ENCODE data around the gene SHKBP1.
"Not testable (repeated sequence)": the region's sequence is repeated elsewhere in the genome, so short reads cannot be mapped to it uniquely, and the experiment has no call there.

Gene SHKBP1, protein sequence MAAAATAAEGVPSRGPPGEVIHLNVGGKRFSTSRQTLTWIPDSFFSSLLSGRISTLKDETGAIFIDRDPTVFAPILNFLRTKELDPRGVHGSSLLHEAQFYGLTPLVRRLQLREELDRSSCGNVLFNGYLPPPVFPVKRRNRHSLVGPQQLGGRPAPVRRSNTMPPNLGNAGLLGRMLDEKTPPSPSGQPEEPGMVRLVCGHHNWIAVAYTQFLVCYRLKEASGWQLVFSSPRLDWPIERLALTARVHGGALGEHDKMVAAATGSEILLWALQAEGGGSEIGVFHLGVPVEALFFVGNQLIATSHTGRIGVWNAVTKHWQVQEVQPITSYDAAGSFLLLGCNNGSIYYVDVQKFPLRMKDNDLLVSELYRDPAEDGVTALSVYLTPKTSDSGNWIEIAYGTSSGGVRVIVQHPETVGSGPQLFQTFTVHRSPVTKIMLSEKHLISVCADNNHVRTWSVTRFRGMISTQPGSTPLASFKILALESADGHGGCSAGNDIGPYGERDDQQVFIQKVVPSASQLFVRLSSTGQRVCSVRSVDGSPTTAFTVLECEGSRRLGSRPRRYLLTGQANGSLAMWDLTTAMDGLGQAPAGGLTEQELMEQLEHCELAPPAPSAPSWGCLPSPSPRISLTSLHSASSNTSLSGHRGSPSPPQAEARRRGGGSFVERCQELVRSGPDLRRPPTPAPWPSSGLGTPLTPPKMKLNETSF

DNA sequence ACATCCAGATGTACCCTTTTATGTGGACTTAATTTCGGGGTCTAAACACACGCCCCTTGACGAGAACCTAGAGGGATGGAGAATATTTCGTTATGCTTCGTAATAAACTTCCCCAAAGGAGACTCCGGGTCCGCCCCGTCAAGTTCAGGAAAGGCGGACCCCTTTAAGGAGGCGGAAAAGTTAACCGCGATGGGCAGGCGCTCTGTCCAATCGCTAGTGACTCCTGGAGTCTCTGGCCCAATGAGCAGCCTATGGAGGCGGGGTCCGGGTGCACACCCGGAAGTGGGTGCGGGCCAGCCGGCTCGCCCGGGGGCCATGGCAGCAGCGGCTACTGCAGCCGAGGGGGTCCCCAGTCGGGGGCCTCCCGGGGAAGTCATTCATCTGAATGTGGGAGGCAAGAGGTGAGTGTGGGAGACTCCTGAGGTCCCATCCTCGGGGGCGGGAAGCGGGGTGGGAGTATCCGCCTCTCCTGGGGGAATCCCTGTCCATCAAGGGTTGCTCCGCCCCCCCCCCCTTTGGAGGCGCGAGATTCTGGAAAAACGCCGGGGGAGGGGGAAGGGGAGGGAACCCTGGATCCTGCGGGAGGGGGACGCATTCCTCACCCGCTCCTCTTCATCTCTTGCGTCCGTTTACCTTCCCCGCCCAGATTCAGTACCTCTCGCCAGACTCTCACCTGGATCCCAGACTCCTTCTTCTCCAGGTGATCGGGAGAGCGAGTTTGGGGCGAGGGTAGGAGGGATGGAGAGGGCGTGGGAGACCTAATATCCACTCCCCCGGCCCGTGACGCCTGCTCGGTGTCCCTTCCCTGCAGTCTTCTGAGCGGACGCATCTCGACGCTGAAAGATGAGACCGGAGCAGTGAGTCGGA lies at the start of gene SHKBP1:
TSS of gene SHKBP1 (plus strand) at position 289 of the 867 bp plus-strand sequence. CDS start at position 316, 27 bp downstream.
- peak; percentile 78 for DNase-seq

DNA sequence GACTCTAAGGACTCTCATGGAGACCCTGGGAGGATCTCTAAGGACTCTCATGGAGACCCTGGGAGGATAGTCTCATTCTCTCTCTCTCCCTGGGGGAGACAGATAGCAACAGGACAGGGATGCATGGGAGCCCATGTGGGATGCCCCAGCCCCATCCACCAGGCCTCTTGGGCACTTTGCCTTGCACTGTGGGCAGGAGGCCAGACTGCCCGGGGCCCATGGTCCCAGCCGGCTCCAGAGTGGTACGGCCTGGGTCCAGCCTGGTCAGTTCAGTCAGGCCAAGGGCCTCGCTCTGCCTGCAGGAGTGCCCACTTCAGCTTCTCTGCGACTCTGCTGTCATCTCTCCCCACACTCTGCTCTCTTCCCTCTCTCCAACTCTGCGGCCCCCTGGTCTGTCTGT lies 48.6 kb upstream of the SHKBP1 start:
- no peak for DNase-seq

DNA sequence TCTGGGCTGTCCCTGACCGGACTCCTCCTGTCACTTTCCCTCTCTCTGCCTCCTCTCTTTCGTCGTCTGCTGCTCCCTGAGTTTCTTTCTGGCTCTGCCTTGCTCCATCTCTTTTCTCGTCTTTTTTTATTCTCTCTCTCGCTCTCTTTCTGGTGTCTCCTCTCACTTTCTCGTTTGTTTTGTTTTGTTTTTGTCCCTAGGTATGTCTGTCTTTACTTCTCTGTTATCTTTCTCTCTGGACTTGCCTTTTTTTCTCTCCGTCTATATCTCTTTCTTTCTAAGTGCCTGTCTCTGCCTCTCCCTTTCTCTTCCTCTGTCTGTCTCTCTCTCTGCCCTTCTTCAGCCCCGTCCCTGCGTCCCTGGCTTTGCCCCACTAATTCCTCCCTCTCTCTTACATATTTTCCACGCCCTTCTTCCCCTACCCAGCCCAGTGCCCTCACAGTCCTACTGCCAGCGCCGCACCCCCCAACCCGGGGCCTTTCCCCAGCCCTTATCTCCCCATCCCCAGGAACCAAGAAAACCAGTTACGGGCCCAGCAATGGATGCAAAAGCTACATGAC lies 48.1 kb upstream of the SHKBP1 start:
- no peak for DNase-seq

DNA sequence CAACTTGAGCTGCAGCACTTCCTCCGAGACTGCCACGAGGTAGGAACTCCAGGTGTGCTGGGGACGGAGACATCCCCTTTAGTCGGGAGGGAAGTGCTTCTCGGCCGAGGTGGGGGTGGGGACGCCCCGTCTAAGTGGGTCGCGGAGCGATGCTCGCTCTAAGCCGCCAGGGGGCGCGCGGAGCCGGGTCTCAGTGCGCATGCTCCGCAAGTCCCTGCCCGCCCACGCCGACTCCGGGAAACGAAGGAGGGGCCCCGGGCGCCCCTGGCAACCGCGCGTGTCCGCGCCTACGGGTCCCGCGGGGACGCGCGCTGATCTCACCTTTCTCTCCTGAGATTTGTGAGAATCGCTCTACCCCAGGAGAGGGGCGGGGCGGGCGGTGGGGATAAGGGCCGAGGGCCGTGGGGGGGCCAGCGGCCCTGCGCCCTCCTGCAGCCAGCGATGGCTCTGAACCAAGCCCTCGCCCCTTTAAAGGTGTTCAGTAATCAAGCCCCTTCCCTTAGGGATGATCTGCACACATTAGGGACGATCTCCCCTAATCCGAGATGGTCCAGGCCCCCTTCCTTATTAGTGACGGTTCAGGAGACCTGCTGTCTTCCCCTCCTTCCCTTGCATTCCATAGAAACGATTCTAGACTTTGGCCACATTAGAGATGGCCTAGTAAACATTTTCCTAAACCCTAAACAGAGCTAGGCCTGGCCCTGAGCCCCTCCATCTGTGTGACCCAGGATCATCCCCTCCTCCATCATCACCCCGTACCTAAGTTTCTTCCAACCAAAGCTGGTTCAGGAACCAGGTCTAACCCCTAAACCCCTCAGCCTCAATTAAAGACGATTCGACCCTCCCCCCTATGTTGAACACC lies 47.3 kb upstream of the SHKBP1 start:
- peak; percentile 14 for DNase-seq

DNA sequence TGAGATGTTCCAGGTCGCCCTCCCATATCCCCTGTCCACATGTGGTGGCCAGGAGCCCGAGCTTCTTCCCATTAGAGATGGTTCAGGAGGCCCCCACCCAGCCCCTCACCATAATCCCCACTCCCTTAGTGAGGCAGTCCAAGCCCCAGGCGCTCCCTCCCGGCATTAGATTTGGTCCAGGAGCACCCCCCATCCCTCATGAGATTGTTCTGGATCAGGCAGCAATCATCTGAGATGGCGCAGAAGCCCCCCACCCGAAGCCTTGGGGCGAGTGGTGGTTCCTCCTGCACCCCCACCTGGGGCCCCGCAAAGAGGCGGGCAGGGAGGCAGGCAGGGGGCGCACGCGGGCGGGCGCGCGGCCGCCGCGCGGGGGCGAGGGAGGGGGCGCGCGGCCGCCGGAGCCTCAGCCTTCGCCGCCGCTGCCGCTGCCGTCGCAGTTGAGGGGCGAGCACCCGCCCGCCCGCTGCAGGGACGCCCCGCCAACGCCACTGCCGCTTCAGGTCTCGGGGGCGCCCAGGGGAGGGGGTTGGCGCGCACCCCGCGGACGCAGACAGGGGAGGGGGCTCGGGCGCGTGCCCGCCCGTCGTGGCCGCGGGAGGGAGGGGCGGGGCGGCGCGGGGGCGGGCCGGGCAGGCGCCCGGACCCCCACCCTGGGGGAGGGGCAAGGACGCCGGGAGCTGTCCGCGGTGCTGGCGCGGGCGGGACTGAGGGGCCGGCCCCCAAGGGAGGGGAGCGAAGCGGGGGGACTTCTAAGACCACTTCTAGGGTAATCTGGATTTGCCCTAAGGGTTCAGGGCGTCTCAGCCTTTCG lies 46.4 kb upstream of the SHKBP1 start:
- no peak for DNase-seq

DNA sequence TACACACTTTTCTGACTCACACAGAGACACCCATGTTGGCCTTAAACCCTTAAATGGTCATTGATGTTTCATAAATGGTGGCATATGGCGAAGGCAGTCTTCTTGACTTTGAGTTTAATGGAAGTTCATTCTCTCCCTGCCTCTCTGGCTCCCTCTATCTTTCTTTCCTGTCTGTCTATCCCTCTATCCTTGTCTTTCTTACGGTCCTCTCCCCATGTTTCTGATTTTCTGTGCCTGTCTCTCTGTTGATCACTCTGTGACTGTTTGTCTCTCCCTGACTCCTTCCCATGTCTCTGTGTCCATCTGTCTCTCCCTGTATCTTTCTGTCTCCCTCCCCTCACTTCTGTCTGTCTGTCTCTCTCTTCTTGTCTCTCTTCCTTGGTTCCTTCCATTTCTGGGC lies 43.2 kb upstream of the SHKBP1 start:
- no peak for DNase-seq

DNA sequence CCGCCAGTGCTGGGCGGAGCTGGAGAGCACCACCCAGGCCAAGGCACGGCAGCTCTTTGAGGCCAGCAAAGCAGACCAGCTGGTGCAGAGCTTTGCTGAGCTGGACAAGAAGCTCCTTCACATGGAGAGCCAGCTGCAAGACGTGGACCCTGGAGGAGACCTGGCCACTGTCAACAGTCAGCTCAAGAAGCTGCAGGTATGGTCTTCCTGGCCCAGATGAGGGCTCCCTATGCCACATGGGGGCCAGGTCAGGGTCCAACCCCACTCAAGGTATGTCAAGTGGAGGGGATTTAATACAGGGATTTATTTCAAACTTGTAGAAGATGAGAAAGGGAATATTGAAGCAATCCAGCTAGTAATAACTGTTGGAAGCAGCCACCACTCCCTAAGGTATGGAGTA lies 42.5 kb upstream of the SHKBP1 start:
- DNase-seq, result no peak

DNA sequence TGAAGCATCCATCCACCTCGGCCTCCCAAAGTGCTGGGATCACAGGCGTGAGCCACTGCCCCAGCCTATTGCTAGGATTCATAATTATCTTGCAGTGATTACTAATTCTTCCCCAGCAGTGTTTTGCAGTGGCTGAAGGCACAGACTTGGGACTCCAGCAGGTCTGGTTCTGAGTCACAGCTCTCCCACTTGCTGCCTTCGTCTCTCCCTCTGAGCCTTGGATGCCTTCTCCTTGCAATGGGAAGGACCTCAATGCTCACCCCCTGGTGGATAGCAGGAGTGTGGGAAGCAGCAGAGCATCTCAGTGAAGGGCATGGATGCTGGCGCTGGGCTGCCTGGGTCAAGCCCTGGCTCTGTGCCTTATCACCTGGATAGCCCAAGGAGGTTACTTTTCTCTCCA lies 37.6 kb upstream of the SHKBP1 start:
- DNase-seq, result no peak

DNA sequence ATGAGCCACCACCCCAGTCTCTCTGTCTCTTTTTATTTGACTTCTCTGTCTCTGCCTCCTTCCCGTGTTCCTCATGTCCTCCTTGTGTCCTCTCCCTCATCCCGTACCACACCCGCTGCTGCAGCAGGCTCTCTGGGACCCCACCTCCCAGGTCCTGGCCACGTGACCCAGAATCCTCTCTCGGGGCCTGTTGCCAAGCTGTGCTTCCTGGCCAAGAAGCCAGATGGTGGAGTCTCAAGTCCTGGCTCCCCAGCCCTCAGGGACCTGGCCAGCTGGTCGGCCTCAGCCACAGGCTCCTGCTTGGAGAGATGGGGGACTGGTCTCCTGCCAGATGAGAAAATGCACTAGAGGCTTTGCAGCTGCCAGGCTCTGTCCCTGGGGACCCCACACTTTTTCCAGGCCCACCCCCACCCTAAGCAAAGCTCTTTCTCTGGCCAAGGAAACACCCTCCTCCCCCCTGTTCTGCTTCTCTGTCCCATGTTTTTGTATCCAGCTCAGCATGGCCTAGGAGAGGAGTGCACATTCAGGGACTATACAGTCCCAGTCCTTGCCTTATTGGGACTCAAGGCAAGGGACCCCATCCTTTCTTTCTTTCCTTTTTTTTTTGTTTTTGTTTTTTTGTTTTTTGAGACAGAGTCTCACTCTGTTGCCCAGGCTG lies 34.3 kb upstream of the SHKBP1 start:
- DNase-seq, result no peak

DNA sequence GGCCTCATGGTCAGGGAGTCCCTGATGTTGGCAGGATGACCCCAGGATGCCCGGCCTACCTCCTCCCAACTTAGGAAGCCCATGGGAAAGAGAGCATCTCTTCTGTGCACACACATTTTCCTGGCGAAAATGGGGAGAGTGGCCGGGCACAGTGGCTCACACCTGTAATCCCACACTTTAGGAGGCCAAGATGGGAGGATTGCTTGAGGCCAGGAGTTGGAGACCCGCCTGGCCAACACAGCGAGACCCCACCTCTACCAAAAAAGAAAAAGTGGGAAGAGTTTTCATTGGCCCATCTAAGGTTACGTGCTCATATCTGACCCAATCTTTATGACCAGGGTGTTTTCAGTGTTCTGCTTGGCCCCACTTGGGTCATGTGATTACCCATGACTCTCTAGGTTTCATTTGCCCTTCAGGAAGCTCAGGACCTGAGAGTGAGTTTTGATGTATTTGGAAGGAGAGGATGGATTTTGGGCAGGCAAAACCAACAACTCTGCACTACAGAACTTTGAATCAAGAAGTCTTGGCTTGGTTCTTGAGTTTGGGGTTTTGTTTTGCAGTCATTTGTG lies 33.6 kb upstream of the SHKBP1 start:
- DNase-seq, result no peak

DNA sequence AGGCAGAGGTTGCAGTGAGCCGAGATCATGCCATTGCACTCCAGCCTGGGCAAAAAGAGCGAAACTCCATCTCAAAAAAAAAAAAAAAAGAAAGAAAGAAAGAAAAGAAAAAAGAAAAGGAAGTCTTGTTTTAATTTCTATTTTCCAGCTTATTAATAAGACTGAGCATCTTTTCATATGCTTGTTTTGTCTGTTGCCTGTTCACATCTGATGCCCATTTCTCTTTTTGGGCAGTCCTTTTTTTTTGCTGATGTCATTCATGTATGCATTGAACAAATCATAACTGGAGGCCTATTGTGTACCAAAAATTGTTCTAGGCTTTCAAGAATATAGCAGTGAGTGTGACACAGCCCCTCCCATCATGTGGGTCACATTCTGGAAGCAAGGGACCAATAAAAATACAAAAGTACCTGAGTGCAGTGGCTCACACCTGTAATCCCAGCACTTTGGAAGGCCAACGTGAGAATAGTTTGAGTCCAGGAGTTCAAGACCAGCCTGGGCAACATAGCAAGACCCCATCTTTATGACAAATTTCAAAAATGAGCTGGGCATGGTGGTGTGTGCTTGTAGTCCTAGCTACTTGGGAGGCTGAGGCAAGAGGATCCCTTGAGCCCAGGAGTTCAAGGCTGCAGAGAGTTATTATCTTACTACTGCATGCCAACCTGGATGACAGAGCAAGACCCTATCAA lies 30.4 kb upstream of the SHKBP1 start:
- DNase-seq, result not testable (repeated sequence)

DNA sequence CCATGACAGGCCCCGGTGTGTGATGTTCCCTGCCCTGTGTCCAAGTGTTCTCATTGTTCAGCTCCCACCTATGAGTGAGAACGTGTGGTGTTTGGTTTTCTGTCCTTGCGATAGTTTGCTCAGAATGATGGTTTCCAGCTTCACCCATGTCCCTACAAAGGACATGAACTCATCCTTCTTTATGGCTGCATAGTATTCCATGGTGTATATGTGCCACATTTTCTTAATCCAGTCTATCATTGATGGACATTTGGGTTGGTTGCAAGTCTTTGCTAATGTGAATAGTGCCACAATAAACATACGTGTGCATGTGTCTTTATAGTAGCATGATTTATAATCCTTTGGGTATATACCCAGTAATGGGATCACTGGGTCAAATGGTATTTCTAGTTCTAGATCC lies 29.5 kb upstream of the SHKBP1 start:
- not testable (repeated sequence) for DNase-seq

DNA sequence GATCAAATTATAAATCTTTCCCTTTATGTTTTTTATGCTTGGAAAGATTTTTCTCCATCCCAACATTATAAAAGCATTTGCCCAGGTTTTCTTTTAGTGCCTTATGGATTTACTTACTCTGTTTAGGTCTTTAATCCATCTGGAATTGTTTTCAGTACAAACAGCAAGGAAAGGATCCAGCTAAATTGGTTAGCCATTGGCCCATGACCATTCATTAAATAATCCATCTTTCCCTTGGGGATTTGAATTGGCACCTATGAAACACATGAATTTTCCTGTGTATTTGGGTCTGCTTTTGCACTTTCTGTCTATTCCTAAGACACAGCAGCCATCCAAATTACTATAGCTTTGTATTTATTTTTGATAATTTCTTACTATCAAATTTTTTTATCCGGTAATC lies 28.8 kb upstream of the SHKBP1 start:
- no peak for DNase-seq

DNA sequence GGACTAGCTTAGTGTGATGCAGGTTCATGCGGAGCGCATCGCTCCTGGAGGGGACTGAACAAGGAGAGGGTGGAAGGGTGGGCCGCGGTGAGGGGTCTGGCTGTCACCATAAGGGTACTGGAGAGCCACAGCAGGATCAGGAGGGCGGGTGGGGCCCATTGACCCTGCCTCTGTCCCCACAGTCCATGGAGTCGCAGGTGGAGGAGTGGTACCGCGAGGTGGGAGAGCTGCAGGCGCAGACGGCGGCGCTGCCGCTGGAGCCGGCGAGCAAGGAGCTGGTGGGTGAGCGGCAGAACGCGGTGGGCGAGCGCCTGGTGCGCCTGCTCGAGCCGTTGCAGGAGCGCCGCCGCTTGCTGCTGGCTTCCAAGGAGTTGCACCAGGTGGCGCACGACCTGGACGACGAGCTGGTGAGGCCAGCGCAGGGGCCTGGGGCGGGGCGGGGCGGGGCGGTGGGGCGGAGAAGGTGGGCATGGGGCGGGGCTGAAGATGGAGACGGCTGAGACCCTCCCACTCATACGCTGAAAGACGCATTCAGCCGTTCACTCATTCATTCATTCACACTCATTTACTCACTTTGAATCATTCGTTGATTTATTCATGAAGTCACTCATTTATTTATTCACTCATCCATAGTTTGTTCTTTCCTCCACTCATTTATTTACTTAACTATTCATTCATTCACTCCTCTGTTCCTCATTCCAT lies 27.5 kb upstream of the SHKBP1 start:
- no peak for DNase-seq

DNA sequence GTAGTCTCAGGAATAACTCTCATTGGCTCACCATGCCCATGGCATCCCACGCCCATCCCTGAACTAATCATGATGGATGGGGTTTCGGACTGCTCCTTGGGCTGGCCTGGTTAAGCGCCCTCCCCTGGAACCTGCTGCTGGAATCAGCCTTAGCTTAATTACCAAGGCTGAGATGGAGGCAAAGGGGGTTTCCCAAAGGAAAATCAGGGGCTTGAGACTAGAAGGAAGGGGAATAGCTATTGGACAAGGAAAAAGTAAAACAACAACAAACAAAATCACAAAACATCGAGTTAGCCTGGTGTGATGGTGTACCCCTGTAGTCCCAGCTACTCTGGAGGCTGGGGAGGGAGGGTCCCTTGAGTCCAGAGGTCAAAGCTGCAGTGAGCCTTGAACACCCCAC lies 25.7 kb upstream of the SHKBP1 start:
- no peak for DNase-seq

DNA sequence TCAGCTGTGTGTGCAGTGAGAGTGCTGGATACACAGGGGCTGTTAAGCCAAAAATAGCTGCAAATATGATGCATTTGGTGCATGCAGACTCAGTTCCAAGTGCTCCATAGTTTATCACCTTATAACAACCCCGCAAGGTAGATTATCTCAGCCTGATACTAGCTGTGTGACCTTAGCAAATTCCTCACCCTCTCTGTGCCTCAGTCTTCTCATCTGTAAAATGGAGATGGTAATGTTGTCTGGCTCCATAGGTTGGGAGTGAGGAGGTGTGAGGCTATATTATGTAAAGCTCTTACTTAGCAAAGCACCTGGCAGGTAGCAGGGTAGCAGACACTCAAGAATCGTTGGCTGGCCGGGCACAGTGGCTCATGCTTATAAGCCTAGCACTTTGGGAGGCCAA lies 23.8 kb upstream of the SHKBP1 start:
- DNase-seq, result no peak

DNA sequence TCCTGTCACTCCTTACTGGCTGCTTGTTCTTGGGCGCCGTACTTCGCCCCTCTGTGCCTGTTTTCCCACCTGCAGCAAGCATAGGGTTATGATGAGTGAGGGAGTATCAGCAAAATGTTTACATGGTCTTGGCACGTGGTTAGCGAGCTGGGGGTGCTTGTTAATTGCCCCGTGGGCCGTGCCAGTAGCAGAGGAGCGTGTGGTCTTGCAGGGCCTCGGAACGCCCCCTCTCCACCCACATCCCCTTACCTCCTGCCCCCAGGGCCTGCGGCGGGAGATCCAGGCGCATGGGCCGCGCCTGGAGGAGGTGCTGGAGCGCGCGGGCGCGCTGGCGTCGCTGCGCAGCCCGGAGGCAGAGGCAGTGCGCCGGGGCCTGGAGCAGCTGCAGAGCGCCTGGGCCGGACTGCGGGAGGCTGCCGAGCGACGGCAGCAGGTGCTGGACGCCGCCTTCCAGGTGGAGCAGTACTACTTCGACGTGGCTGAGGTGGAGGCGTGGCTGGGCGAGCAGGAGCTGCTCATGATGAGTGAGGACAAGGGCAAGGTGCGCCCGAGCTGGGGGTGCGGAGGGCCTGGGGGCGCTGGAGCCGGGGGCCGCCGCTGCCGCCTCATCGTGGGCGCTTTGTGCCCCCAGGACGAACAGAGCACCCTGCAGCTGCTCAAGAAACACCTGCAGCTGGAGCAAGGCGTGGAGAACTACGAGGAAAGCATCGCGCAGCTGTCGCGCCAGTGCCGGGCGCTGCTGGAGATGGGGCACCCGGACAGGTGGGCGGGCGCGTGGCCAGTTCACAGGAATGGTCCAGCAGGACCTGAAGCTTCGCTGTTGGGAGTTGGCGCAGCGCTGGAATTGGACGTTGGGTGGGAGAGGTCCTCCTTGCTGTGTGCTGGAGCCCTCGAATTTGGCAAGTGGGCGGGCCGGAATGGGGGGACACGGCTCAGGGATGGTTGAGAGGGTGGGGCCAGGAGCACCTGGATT lies 22.5 kb upstream of the SHKBP1 start:
- no peak for DNase-seq
